Measurements from ENCODE around the gene KRTAP3-3.

GRCh38 chr17:40962059-40962561, 31.9 kb downstream of the KRTAP3-3 start:
- TF ChIP-seq EZH2 (IDR thresholded peaks at IDR 0.05; ENCODE audit: low read depth, unreplicated experiment) (no peak), CTCF (conservative IDR thresholded peaks at IDR 0.05; ENCODE audit: low read depth in 2 of 2) (no peak), EZH2phosphoT487 (IDR thresholded peaks at IDR 0.05; ENCODE audit: unreplicated experiment) (no peak), JUNB (IDR thresholded peaks at IDR 0.05; ENCODE audit: unreplicated experiment) (no peak), REST (IDR thresholded peaks at IDR 0.05; ENCODE audit: unreplicated experiment) (no peak), POLR2AphosphoS5 (IDR thresholded peaks at IDR 0.05; ENCODE audit: low read depth) (no peak), NANOG (IDR thresholded peaks at IDR 0.05; ENCODE audit: borderline replicate concordance) (no peak), STAT1 (IDR thresholded peaks at IDR 0.05; ENCODE audit: unreplicated experiment) (no peak), ZNF331 (CRISPR knock-in tag; IDR thresholded peaks at IDR 0.05; ENCODE audit: low read depth) (no peak), CREB1 (CRISPR knock-in tag; IDR thresholded peaks at IDR 0.05; ENCODE audit: low read depth) (no peak), ZNF114 (CRISPR knock-in tag; IDR thresholded peaks at IDR 0.05) (no peak), ZNF462 (CRISPR knock-in tag; IDR thresholded peaks at IDR 0.05) (no peak)
- TF ChIP-seq, protein P1, sequence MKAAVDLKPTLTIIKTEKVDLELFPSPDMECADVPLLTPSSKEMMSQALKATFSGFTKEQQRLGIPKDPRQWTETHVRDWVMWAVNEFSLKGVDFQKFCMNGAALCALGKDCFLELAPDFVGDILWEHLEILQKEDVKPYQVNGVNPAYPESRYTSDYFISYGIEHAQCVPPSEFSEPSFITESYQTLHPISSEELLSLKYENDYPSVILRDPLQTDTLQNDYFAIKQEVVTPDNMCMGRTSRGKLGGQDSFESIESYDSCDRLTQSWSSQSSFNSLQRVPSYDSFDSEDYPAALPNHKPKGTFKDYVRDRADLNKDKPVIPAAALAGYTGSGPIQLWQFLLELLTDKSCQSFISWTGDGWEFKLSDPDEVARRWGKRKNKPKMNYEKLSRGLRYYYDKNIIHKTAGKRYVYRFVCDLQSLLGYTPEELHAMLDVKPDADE (IDR thresholded peaks at IDR 0.05), result no peak
